Measurements from ENCODE around the gene FPGS. TPM values are rescaled to one million over a fixed set of nuclear protein-coding genes. Genes with fewer than 3 reads are reported as not detected.
A peak's percentile ranks its signal among the peaks of the same experiment; 100 is the strongest.

FPGS gene
- total RNA-seq, 2 experiments from 2014 or later = 79.8 to 80.4 TPM

GRCh38 chr9:127847833-127848755 lies 45.4 kb downstream of the FPGS start:
- ATAC-seq (no peak), DNase-seq (no peak)
- H3K36me3 Mint-ChIP-seq (ENCODE audit: low read depth) = peaks cover 22% of the 10 kb centered on the region
- H3K4me1 Mint-ChIP-seq (ENCODE audit: low read depth) = peaks cover 10% of the 10 kb centered on the region
- H3K4me3 Mint-ChIP-seq = no peak overlapping the region
- peaks cover 12% of the 10 kb centered on the region for H3K9me3 Mint-ChIP-seq
- no peak overlapping the region for H3K27ac Mint-ChIP-seq
- intact Hi-C loops (cut with micrococcal nuclease) = no loop called here
- TF ChIP-seq CTCF (IDR thresholded peaks at IDR 0.05) = no peak
- ChIA-PET CTCF (interaction anchor here (1.5 kb wide), 1 partner anchor 21 kb away, joined by 5 read pairs; no protein-coding TSS in a partner anchor), POLR2A (no interaction called here)
- no peaks in the 10 kb centered on the region for H3K27me3 Mint-ChIP-seq

- Mint-ChIP-seq H3K36me3 (ENCODE audit: low read depth) (peaks cover 22% of the 10 kb centered on the region), H3K9me3 (peaks cover 12% of the 10 kb centered on the region), H3K27ac (no peak overlapping the region), H3K27me3 (no peaks in the 10 kb centered on the region), H3K4me3 (no peak overlapping the region), H3K4me1 (ENCODE audit: low read depth) (peaks cover 12% of the 10 kb centered on the region)
- ChIA-PET CTCF (no interaction called here), POLR2A (no interaction called here)
- DNase-seq (no peak), ATAC-seq (no peak)
- no peak for TF ChIP-seq CTCF (IDR thresholded peaks at IDR 0.05)
- intact Hi-C loops (cut with micrococcal nuclease) = no loop called here
Measured at GRCh38 chr9:127848756-127849504, 46.2 kb downstream of the FPGS start.

- DNase-seq = no peak
- Mint-ChIP-seq H3K9me3 (peaks cover 12% of the 10 kb centered on the region), H3K27me3 (no peaks in the 10 kb centered on the region), H3K27ac (no peak overlapping the region), H3K4me3 (no peak overlapping the region), H3K36me3 (ENCODE audit: low read depth) (peaks cover 22% of the 10 kb centered on the region), H3K4me1 (ENCODE audit: low read depth) (peaks cover 16% of the 10 kb centered on the region)
- no peak for TF ChIP-seq CTCF (IDR thresholded peaks at IDR 0.05)
- ATAC-seq = no peak
- intact Hi-C loops (cut with micrococcal nuclease) = no loop called here
- POLR2A ChIA-PET = interaction anchor here (1.2 kb wide), 1 partner anchor 42 kb away, joined by 3 read pairs; no protein-coding TSS in a partner anchor
- CTCF ChIA-PET = no interaction called here
Measured at GRCh38 chr9:127850286-127850830, 47.7 kb downstream of the FPGS start.

GRCh38 chr9:127852829-127853228 lies 50.1 kb downstream of the FPGS start:
- DNase-seq (no peak), ATAC-seq (no peak)
- Mint-ChIP-seq H3K27me3 (no peaks in the 10 kb centered on the region), H3K4me3 (peak overlapping the region; percentile 82), H3K36me3 (ENCODE audit: low read depth) (peaks cover 22% of the 10 kb centered on the region), H3K27ac (peak overlapping the region; percentile 20), H3K9me3 (peaks cover 12% of the 10 kb centered on the region), H3K4me1 (ENCODE audit: low read depth) (peaks cover 22% of the 10 kb centered on the region)
- ChIA-PET POLR2A (interaction anchor here (0.7 to 2.6 kb wide), 6 partner anchors 10 to 67 kb away, joined by 3 to 9 read pairs (median 3); partner anchors contain the start of gene CDK9), CTCF (interaction anchor here (0.9 to 9.2 kb wide), 8 partner anchors 9 to 263 kb away, joined by 3 to 107 read pairs (median 4); partner anchors contain the start of genes ST6GALNAC4 and TOR2A)
- TF ChIP-seq CTCF (IDR thresholded peaks at IDR 0.05) = no peak
- intact Hi-C loops (cut with micrococcal nuclease) = no loop called here

Measured in activated CD8-positive, alpha-beta T cell treated with anti-CD3 and anti-CD28 coated beads for 36 hours (primary cell).